WTC11 (cell line): ENCODE measurements around the gene ITPR3. TPM values are rescaled to one million over a fixed set of nuclear protein-coding genes. Genes with fewer than 3 reads are reported as not detected.
A peak's percentile ranks its signal among the peaks of the same experiment; 100 is the strongest.

ENCODE experiments used
- ATAC-seq: fragments of 200-7000 bp; cut with Tn5 transposase; 2 replicates; pipeline ENCODE4 v1.10.0; 2021; ENCODE audit warnings: mild to moderate bottlenecking, moderate library complexity
- CTCF ChIA-PET: fragments of 300-600 bp; sonication (Branson Sonifier 250); formaldehyde crosslinking; loops from one replicate; lab custom pipeline; 2021; ENCODE audit warnings: antibody characterized with exemption; lab: Charles Lee
- POLR2A ChIA-PET: fragments of 350-600 bp; sonication (Branson Sonifier 250); formaldehyde crosslinking; loops from one replicate; lab custom pipeline; 2021; ENCODE audit warnings: antibody characterized with exemption; lab: Charles Lee
- DNase-seq: peaks from one replicate; pipeline ENCODE4 v3.0.0; 2021; ENCODE audit warnings: low spot score
- H3K27ac Mint-ChIP-seq: 2 replicates; pipeline ENCODE4 v1.8.0; 2021; ENCODE audit warnings: mixed read lengths
- H3K27me3 Mint-ChIP-seq: 2 replicates; pipeline ENCODE4 v1.8.0; 2021; ENCODE audit warnings: low read depth, mild to moderate bottlenecking, moderate library complexity, mixed read lengths
- H3K36me3 Mint-ChIP-seq: 2 replicates; pipeline ENCODE4 v1.8.0; 2021; ENCODE audit warnings: mixed read lengths
- H3K4me1 Mint-ChIP-seq: 2 replicates; pipeline ENCODE4 v1.8.0; 2022; ENCODE audit warnings: mixed read lengths
- H3K4me3 Mint-ChIP-seq: 2 replicates; pipeline ENCODE4 v1.8.0; 2021; ENCODE audit warnings: mild to moderate bottlenecking, moderate library complexity, mixed read lengths
- H3K9me3 Mint-ChIP-seq: 2 replicates; pipeline ENCODE4 v1.8.0; 2021; ENCODE audit warnings: mixed read lengths
- CREM ChIP-seq: sonication (generic); formaldehyde crosslinking; IDR thresholded peaks from 2 replicates; pipeline ENCODE4 v1.8.1; 2022; ENCODE audit warnings: mild to moderate bottlenecking, missing genetic modification reagents, moderate library complexity
- ESRRA ChIP-seq: sonication (generic); formaldehyde crosslinking; IDR thresholded peaks from 2 replicates; pipeline ENCODE4 v1.8.1; 2022; ENCODE audit warnings: mild to moderate bottlenecking, missing genetic modification reagents, borderline replicate concordance
- FOXJ3 ChIP-seq: sonication (generic); formaldehyde crosslinking; IDR thresholded peaks from 2 replicates; pipeline ENCODE4 v1.9.0; 2021; ENCODE audit warnings: missing genetic modification reagents, mild to moderate bottlenecking, borderline replicate concordance
- FOXK1 ChIP-seq: sonication (generic); formaldehyde crosslinking; IDR thresholded peaks from 2 replicates; pipeline ENCODE4 v1.8.0; 2022; ENCODE audit warnings: mild to moderate bottlenecking, moderate library complexity, missing genetic modification reagents
- KAT7 ChIP-seq: sonication (generic); formaldehyde crosslinking; IDR thresholded peaks from 2 replicates; pipeline ENCODE4 v1.8.1; 2023; ENCODE audit warnings: missing genetic modification reagents, mild to moderate bottlenecking, borderline replicate concordance
- MYBL2 ChIP-seq: sonication (generic); formaldehyde crosslinking; IDR thresholded peaks from 2 replicates; pipeline ENCODE4 v1.8.1; 2023; ENCODE audit warnings: mild to moderate bottlenecking, moderate library complexity, missing genetic modification reagents
- NR2C2 ChIP-seq: sonication (generic); formaldehyde crosslinking; IDR thresholded peaks from 2 replicates; pipeline ENCODE4 v1.8.0; 2022; ENCODE audit warnings: mild to moderate bottlenecking, missing genetic modification reagents
- NR3C1 ChIP-seq: sonication (generic); formaldehyde crosslinking; conservative IDR thresholded peaks from 2 replicates; pipeline ENCODE4 v1.8.1; 2023; ENCODE audit warnings: low read depth, mild to moderate bottlenecking, missing genetic modification reagents
- PRRX2 ChIP-seq: fragments of 250-450 bp; sonication (Bioruptor Pico); IDR thresholded peaks from 2 replicates; pipeline ENCODE4 v1.8.0; 2021; ENCODE audit warnings: mild to moderate bottlenecking
- RELA ChIP-seq: sonication (generic); formaldehyde crosslinking; IDR thresholded peaks from 2 replicates; pipeline ENCODE4 v1.8.1; 2022; ENCODE audit warnings: missing genetic modification reagents, mild to moderate bottlenecking, borderline replicate concordance
- SOX15 ChIP-seq: fragments of 250-450 bp; sonication (Bioruptor Pico); IDR thresholded peaks from 2 replicates; pipeline ENCODE4 v1.9.0; 2021; ENCODE audit warnings: mild to moderate bottlenecking
- TEAD4 ChIP-seq: sonication (generic); formaldehyde crosslinking; IDR thresholded peaks from 2 replicates; pipeline ENCODE4 v1.8.0; 2022; ENCODE audit warnings: mild to moderate bottlenecking, missing genetic modification reagents
- ZNF317 ChIP-seq: sonication (generic); formaldehyde crosslinking; IDR thresholded peaks from 2 replicates; pipeline ENCODE4 v1.8.1; 2023; ENCODE audit warnings: low read depth, mild to moderate bottlenecking, moderate library complexity, missing genetic modification reagents, borderline replicate concordance
- ZNF416 ChIP-seq: fragments of 250-450 bp; sonication (Bioruptor Pico); IDR thresholded peaks from 2 replicates; pipeline ENCODE4 v1.9.0; 2021; ENCODE audit warnings: mild to moderate bottlenecking, inconsistent platforms
- ZNF423 ChIP-seq: fragments of 250-450 bp; sonication (Bioruptor Pico); IDR thresholded peaks from 2 replicates; pipeline ENCODE4 v2.1.2; 2022; ENCODE audit warnings: mild to moderate bottlenecking, moderate library complexity
- total RNA-seq: library from RNA; stranded (reverse); gene quantifications from 3 replicates; pipeline ENCODE4 v1.2.3, GENCODE V29; 2021
- TF ChIP-seq, protein P1 (sequence below): sonication (generic); formaldehyde crosslinking; IDR thresholded peaks from 2 replicates; pipeline ENCODE4 v1.8.1; 2022; ENCODE audit warnings: mild to moderate bottlenecking, moderate library complexity, missing genetic modification reagents
- TF ChIP-seq, protein P2 (sequence below): sonication (generic); formaldehyde crosslinking; IDR thresholded peaks from 2 replicates; pipeline ENCODE4 v1.8.0; 2022; ENCODE audit warnings: mild to moderate bottlenecking, missing genetic modification reagents
- TF ChIP-seq, protein P3 (sequence below): fragments of 250-450 bp; sonication (Bioruptor Pico); IDR thresholded peaks from 2 replicates; pipeline ENCODE4 v2.1.2; 2022; ENCODE audit warnings: mild to moderate bottlenecking, moderate library complexity
- TF ChIP-seq, protein P4 (sequence below): sonication (generic); formaldehyde crosslinking; IDR thresholded peaks from 2 replicates; pipeline ENCODE4 v1.8.1; 2023; ENCODE audit warnings: mild to moderate bottlenecking, missing genetic modification reagents, moderate library complexity
- TF ChIP-seq, protein P5 (sequence below): sonication (generic); formaldehyde crosslinking; IDR thresholded peaks from 2 replicates; pipeline ENCODE4 v1.8.0; 2022; ENCODE audit warnings: mild to moderate bottlenecking, missing genetic modification reagents
- TF ChIP-seq, protein P6 (sequence below): sonication (generic); formaldehyde crosslinking; conservative IDR thresholded peaks from 2 replicates; pipeline ENCODE4 v1.8.1; 2022; ENCODE audit warnings: mild to moderate bottlenecking, missing genetic modification reagents
- TF ChIP-seq, protein P7 (sequence below): sonication (generic); formaldehyde crosslinking; IDR thresholded peaks from 2 replicates; pipeline ENCODE4 v1.8.0; 2022; ENCODE audit warnings: mild to moderate bottlenecking, missing genetic modification reagents
- TF ChIP-seq, protein P8 (sequence below): fragments of 250-450 bp; sonication (Bioruptor Pico); IDR thresholded peaks from 2 replicates; pipeline ENCODE4 v1.9.0; 2021; ENCODE audit warnings: mild to moderate bottlenecking

Gene ITPR3
- total RNA-seq, 1 experiment from 2014 or later, result 47.3 TPM

DNA sequence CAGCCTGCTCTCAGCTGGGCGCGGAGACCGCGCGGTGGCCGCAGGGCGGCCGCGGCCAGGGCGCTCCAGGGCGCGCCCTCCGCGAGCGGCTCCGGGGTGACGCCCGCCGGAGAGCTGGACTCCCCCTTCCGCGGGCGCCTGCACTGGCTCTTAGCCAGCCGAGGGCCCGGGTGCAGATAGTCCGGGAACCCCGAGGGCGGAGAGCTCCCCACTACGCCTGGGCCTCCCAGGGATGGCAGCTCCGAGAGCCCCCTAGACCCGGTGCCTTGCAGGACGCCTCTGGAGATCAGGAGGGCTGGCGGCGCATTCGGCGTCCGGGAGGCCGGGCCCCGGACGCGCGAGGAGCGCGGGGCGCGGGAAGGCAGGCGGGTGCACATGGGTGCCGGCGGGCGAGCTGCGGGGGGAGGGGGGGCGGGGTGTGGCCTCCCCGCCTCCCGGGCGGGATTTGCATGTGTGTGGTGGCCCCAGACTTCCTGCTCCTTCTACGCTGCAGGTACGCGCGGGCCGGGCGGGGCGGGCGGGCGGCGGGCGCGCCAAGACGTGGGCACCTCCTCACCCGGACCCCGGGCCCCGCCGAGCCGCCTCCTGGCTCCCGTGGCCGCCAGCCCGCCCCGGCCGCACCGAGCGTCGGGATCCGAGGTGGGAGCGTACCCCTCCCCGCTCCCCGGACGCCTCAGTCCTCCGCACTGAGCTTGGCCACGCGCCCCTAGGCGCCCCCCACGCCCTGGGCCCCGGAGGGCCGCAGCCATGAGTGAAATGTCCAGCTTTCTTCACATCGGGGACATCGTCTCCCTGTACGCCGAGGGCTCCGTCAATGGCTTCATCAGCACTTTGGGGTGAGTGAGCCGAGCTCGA lies at the start of gene ITPR3 (continued):
- TF ChIP-seq, protein P1, sequence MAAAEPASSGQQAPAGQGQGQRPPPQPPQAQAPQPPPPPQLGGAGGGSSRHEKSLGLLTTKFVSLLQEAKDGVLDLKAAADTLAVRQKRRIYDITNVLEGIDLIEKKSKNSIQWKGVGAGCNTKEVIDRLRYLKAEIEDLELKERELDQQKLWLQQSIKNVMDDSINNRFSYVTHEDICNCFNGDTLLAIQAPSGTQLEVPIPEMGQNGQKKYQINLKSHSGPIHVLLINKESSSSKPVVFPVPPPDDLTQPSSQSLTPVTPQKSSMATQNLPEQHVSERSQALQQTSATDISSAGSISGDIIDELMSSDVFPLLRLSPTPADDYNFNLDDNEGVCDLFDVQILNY, result peak; percentile 41; the same call in 1 of the 2 replicates
- TF ChIP-seq ZNF317 (no peak), PRRX2 (CRISPR knock-in tag) (no peak), FOXK1 (CRISPR knock-in tag) (no peak), NR3C1 (0 out of 2 replicates have a peak, but pooled peaks have one; percentile 53), ESRRA (no peak)
- TF ChIP-seq, protein P2, sequence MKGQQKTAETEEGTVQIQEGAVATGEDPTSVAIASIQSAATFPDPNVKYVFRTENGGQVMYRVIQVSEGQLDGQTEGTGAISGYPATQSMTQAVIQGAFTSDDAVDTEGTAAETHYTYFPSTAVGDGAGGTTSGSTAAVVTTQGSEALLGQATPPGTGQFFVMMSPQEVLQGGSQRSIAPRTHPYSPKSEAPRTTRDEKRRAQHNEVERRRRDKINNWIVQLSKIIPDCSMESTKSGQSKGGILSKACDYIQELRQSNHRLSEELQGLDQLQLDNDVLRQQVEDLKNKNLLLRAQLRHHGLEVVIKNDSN (CRISPR knock-in tag), result no peak

DNA sequence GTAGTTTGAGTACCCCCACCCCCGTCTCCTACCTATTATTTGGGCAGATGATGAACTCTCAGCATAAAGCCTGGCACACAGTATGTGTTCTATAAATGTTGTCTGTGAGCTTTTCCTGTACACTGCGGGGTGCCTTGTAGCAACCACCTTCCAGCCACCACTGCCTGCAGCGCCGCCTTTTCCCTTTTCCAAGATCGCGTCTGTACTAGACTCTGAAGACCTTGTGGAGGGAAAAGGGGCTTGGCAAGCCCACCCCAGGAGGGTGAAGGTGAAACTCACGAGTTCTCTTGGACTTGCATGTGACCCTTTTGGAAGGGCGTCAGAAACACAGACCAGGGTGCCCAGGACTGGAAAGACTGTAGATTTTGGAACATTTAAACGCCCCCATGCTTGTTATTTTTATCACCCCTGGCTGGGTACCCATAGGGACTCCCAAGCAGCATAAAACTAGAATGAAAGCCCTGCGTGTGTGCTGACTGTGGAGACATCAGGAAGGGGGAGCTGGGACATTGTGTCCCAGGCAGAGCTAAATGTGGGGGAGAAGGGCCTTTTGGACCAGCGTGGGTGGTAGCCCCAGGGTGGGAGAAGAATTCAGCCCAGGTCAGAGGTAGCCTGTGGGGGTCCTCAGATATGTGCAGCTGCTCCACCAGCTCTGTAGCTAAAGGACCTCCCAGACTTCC lies 49.3 kb upstream of the ITPR3 start:
- peaks cover 11% of the 10 kb centered on the region for H3K4me1 Mint-ChIP-seq
- ATAC-seq, result no peak
- H3K27ac Mint-ChIP-seq, result peak overlapping the region; percentile 81
- CTCF ChIA-PET, result interaction anchor here (1.3 to 1.8 kb wide), 2 partner anchors 8 to 11 kb away, joined by 4 to 7 read pairs; partner anchors contain the start of gene BAK1
- H3K4me3 Mint-ChIP-seq, result peak overlapping the region; percentile 89
- peaks cover 19% of the 10 kb centered on the region for H3K36me3 Mint-ChIP-seq
- no peaks in the 10 kb centered on the region for H3K9me3 Mint-ChIP-seq
- POLR2A ChIA-PET, result no interaction called here
- TF ChIP-seq NR2C2 (no peak), TEAD4 (CRISPR knock-in tag) (no peak), CREM (CRISPR knock-in tag) (no peak)
- TF ChIP-seq, protein P3, sequence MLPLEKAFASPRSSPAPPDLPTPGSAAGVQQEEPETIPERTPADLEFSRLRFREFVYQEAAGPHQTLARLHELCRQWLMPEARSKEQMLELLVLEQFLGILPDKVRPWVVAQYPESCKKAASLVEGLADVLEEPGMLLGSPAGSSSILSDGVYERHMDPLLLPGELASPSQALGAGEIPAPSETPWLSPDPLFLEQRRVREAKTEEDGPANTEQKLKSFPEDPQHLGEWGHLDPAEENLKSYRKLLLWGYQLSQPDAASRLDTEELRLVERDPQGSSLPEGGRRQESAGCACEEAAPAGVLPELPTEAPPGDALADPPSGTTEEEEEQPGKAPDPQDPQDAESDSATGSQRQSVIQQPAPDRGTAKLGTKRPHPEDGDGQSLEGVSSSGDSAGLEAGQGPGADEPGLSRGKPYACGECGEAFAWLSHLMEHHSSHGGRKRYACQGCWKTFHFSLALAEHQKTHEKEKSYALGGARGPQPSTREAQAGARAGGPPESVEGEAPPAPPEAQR (CRISPR knock-in tag), result no peak
- TF ChIP-seq, all 79 proteins: peak for 0
- no peak for DNase-seq
- H3K27me3 Mint-ChIP-seq, result peaks cover 3% of the 10 kb centered on the region; the same call in 1 of the 2 replicates

DNA sequence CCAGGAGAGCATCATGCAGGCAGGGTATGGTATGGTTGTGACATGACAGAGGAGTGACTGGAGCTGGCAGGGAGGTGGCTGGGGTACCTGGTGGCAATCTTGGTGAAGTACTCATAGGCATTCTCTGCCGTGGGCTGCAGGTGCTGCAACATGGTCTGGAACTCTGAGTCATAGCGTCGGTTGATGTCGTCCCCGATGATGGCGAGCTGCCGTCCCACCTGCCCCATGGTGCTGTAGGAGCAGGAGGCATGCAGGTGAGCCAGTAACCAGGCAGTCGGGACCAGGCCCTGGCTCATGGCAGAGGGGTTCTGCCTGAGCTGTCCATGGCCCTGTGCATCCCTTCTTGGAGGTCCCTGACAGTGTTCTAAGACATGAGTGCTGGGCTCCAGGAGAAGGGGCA lies 45.9 kb upstream of the ITPR3 start:
- Mint-ChIP-seq H3K27me3 (peaks cover 3% of the 10 kb centered on the region; the same call in 1 of the 2 replicates), H3K36me3 (peaks cover 19% of the 10 kb centered on the region), H3K4me1 (peaks cover 18% of the 10 kb centered on the region), H3K27ac (no peak overlapping the region), H3K9me3 (no peaks in the 10 kb centered on the region), H3K4me3 (no peak overlapping the region)
- ATAC-seq (no peak), DNase-seq (no peak)
- ChIA-PET CTCF (no interaction called here), POLR2A (interaction anchor here (1.4 kb wide), 1 partner anchor 121 kb away, joined by 3 read pairs; the partner anchor contains the start of gene ZBTB9)
- TF ChIP-seq ZNF317, result no peak
- TF ChIP-seq, protein P4, sequence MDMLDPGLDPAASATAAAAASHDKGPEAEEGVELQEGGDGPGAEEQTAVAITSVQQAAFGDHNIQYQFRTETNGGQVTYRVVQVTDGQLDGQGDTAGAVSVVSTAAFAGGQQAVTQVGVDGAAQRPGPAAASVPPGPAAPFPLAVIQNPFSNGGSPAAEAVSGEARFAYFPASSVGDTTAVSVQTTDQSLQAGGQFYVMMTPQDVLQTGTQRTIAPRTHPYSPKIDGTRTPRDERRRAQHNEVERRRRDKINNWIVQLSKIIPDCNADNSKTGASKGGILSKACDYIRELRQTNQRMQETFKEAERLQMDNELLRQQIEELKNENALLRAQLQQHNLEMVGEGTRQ, result no peak
- TF ChIP-seq, protein P5, sequence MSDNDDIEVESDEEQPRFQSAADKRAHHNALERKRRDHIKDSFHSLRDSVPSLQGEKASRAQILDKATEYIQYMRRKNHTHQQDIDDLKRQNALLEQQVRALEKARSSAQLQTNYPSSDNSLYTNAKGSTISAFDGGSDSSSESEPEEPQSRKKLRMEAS (CRISPR knock-in tag), result no peak
- no peak for TF ChIP-seq MYBL2
- no peak for TF ChIP-seq SOX15 (CRISPR knock-in tag)
- TF ChIP-seq, protein P6, sequence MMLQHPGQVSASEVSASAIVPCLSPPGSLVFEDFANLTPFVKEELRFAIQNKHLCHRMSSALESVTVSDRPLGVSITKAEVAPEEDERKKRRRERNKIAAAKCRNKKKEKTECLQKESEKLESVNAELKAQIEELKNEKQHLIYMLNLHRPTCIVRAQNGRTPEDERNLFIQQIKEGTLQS (CRISPR knock-in tag), result no peak
- TF ChIP-seq, protein P7, sequence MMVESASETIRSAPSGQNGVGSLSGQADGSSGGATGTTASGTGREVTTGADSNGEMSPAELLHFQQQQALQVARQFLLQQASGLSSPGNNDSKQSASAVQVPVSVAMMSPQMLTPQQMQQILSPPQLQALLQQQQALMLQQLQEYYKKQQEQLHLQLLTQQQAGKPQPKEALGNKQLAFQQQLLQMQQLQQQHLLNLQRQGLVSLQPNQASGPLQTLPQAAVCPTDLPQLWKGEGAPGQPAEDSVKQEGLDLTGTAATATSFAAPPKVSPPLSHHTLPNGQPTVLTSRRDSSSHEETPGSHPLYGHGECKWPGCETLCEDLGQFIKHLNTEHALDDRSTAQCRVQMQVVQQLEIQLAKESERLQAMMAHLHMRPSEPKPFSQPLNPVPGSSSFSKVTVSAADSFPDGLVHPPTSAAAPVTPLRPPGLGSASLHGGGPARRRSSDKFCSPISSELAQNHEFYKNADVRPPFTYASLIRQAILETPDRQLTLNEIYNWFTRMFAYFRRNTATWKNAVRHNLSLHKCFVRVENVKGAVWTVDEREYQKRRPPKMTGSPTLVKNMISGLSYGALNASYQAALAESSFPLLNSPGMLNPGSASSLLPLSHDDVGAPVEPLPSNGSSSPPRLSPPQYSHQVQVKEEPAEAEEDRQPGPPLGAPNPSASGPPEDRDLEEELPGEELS, result no peak
- no peak for TF ChIP-seq ZNF423 (CRISPR knock-in tag)
- TF ChIP-seq NR2C2, result no peak
- TF ChIP-seq KAT7 (CRISPR knock-in tag), result no peak
- TF ChIP-seq FOXJ3 (CRISPR knock-in tag), result no peak
- TF ChIP-seq, protein P8, sequence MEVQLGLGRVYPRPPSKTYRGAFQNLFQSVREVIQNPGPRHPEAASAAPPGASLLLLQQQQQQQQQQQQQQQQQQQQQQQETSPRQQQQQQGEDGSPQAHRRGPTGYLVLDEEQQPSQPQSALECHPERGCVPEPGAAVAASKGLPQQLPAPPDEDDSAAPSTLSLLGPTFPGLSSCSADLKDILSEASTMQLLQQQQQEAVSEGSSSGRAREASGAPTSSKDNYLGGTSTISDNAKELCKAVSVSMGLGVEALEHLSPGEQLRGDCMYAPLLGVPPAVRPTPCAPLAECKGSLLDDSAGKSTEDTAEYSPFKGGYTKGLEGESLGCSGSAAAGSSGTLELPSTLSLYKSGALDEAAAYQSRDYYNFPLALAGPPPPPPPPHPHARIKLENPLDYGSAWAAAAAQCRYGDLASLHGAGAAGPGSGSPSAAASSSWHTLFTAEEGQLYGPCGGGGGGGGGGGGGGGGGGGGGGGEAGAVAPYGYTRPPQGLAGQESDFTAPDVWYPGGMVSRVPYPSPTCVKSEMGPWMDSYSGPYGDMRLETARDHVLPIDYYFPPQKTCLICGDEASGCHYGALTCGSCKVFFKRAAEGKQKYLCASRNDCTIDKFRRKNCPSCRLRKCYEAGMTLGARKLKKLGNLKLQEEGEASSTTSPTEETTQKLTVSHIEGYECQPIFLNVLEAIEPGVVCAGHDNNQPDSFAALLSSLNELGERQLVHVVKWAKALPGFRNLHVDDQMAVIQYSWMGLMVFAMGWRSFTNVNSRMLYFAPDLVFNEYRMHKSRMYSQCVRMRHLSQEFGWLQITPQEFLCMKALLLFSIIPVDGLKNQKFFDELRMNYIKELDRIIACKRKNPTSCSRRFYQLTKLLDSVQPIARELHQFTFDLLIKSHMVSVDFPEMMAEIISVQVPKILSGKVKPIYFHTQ (CRISPR knock-in tag), result no peak
- TF ChIP-seq ZNF416 (CRISPR knock-in tag), result no peak
- no peak for TF ChIP-seq RELA (CRISPR knock-in tag)
